Sigmoid colon (tissue), 4 donors: ENCODE data around the gene OR7G3.

Experiments
- CTCF ChIP-seq, 4 experiments: fragments of 450-650 bp in 3 of 4; fragments of 200-600 bp in 1 of 4; IDR thresholded peaks; one replicate each; pipeline ENCODE4 v1.5.1; 2016 to 2019; ENCODE audit warnings: antibody characterized with exemption in 4 of 4, mild to moderate bottlenecking in 3 of 4, moderate library complexity in 2 of 4
- EP300 ChIP-seq, 4 donors: sonication (generic); formaldehyde crosslinking; IDR thresholded peaks; one replicate each; pipeline ENCODE4 v1.6.1; 2017; ENCODE audit warnings: antibody characterized with exemption in 4 of 4
- POLR2A ChIP-seq, 2 donors: fragments of 450-650 bp; IDR thresholded peaks; one replicate each; pipeline ENCODE4 v1.6.1; 2016; ENCODE audit warnings: antibody characterized with exemption in 2 of 2, mild to moderate bottlenecking in 2 of 2, moderate library complexity in 2 of 2

- TF ChIP-seq EP300 (IDR thresholded peaks at IDR 0.05) (no peak), CTCF (IDR thresholded peaks at IDR 0.05) (no peak), POLR2A (IDR thresholded peaks at IDR 0.05) (no peak)
Observed at GRCh38 chr19:9128171-9128570, 1.4 kb upstream of the OR7G3 start.
